ELR (cell line): ENCODE measurements around the gene TRIM10.
"Not testable (repeated sequence)": the region's sequence is repeated elsewhere in the genome, so short reads cannot be mapped to it uniquely, and the experiment has no call there.

Source experiments
- DNase-seq: peaks from one replicate; pipeline ENCODE4 v3.0.0-alpha.2; 2015; ENCODE audit warnings: low read depth

Gene TRIM10

DNA sequence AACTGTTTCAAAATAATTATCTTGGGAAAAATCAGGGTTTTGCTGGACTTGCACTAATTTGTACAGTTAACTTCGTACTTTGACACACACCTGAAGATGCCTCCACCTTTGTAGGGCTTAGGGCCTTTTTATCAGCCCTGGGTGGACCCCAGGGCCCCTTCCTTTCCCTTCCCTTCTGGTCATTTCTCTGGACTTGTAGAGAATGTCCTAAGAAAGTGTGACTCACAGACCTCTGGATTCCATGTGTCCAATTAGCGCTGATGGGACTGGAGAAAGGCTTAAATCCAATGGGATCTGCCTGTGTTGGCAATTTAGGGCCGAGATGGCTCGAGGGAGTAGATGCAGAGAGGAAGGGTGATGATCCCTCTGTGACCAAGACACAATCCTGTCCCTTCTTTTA, 11.7 kb upstream of the TRIM10 start:
- DNase-seq = no peak

DNA sequence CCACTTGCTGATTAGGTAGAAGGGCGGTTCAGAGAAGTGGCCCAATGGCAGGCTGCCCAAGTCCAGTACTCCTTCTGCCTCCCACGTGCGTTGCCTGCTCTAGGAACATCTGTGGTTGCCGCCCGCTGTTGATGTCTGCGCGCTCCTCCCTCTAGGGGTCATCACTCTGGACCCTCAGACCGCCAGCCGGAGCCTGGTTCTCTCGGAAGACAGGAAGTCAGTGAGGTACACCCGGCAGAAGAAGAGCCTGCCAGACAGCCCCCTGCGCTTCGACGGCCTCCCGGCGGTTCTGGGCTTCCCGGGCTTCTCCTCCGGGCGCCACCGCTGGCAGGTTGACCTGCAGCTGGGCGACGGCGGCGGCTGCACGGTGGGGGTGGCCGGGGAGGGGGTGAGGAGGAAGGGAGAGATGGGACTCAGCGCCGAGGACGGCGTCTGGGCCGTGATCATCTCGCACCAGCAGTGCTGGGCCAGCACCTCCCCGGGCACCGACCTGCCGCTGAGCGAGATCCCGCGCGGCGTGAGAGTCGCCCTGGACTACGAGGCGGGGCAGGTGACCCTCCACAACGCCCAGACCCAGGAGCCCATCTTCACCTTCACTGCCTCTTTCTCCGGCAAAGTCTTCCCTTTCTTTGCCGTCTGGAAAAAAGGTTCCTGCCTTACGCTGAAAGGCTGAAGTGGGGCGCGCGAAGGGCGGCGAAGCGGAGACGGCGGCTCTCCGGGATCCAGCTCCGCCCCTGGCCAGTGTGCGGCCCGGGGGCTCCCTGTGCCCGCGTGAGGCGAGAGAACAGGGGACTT, 10.9 kb upstream of the TRIM10 start:
- peak; percentile 35 for DNase-seq

DNA sequence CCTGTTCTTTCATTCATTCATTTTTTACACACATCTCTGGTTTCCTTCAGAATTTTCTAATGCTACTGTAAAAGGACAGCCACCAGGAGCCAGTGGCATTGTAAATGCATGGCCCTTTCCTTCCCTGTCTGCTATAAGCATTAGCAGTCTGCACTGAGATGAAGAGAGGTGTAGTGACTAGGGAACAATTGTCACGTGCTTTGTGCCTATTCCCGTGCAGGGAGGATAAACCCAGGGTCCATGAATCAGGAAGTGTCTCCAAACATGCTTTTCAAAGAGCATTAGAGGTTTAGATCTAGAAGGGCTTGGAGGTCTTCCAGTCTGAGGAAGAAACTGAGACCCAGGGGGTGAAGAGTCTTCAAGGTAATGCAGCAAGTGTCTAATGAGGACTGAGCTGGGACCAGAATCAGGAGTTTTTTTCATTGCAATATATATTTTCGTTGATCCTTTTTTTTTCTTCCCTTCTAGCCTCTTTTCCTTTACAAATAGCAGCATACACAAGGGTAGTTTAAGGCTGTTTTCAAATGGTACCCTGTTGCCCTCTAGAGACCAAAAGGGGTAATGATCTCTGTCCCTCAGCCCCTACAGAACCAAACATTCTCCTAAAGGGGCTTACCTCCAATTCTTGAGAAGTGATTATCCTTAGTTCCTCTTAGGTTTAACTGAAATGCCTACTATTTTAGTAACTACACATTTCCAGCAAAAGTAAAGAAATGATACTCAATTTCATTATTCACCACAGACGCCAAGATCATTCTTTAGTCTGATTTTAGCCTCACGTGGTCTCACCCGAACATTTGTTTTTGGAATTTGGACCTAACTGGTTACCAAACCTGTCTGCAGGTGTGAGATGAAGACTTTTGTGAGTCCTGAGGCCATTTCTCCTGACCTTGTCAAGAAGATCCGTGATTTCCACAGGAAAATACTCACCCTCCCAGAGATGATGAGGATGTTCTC, 8.9 kb upstream of the TRIM10 start:
- peak; percentile 68 for DNase-seq

DNA sequence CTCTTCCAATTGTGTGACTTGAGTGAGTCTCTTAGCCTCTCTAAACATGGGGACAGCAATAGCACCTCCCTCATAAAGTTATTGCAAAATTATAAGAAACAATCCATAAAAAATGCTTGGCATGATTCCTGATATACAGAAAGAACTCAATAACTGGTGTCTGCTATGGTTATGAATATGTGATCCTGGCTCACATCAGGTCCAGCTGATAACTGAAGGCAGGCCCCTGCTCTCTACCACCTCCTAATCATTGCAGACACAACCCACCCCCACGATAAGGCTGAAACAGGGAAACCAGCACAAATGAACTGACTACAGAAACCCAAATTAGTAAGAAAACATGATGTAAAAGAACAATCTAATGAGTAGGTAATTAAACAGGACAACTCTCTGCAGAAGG, 7.7 kb upstream of the TRIM10 start:
- no peak for DNase-seq

DNA sequence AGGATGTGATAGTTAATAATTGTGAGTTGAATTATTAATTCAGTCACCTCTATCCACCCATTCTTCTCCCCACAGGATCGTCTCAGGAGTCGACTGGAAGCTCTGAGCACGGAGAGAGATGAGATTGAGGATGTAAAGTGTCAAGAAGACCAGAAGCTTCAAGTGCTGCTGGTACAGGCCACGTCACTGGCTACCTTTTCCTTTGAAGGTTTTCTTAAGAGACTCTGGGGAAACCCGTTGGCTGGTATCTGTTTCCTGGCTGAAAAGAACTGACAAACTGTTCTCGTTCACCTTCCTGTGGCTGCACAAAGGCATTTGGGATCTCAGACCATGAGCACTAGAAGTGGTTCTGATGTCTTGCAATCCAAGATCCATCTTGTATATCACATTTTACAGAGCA, 6.1 kb upstream of the TRIM10 start:
- no peak for DNase-seq

DNA sequence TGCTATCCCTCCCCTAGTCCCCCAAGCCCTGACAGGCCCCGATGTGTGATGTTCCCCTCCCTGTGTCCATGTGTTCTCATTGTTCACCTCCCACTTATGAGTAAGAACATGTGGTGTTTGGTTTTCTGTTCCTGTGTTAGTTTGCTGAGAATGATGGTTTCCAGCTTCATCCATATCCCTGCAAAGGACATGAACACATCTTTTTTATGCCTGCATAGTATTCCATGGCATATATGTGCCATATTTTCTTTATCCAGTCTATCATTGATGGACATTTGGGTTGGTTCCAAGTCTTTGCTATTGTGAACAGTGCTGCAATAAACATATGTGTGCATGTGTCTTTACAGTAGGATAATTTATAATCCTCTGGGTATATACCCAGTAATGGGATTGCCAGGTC, 4.2 kb upstream of the TRIM10 start:
- not testable (repeated sequence) for DNase-seq

DNA sequence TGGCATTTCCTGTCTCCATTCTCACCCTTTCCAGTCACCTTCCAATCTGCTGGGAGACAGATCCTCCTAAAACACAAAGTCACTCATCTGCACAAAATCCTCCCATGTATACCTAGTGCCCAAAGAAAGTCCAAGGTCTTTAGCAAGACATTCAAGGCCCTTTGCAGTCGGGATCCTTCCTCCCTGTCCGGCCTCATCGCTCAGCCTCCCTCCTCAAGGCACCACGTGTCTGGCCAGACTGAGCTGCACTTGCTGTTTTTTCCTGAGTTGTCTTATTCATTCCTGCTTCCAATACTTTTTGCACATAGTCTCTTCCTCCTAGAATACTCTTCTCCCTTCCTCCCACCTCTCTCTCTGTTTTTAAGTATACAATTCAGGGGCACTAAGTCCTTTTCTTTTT, 3.7 kb upstream of the TRIM10 start:
- no peak for DNase-seq

DNA sequence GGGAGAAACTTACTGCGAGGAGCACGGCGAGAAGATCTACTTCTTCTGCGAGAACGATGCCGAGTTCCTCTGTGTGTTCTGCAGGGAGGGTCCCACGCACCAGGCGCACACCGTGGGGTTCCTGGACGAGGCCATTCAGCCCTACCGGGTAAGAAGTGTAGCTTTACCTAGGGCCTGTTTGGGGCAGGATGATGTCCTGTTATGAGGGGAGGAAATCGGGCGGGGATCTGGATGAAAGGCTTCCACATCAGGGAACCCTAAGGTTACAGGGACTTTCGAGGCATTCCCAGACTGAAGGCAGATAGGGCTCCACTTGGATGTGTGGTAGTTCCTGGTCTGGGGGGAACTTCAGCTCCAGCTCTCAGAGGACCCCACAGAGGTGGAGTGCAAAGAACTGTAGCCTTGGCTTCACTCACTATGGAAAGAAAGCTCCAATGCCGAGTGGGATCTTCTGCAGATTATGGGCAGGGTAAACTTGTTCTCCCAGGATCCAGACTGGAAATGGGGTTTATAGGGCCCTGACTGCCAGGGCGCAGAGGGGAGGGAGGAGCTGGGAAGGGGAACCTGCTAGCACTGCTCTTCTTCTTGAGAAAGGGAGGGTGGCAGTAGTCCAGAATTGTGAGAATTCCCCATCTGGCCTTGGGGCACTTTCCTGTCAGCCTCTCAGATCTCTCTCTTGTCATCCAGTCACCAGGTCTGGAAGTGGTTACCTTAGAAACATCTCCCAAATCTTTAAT, 3.1 kb upstream of the TRIM10 start:
- no peak for DNase-seq

DNA sequence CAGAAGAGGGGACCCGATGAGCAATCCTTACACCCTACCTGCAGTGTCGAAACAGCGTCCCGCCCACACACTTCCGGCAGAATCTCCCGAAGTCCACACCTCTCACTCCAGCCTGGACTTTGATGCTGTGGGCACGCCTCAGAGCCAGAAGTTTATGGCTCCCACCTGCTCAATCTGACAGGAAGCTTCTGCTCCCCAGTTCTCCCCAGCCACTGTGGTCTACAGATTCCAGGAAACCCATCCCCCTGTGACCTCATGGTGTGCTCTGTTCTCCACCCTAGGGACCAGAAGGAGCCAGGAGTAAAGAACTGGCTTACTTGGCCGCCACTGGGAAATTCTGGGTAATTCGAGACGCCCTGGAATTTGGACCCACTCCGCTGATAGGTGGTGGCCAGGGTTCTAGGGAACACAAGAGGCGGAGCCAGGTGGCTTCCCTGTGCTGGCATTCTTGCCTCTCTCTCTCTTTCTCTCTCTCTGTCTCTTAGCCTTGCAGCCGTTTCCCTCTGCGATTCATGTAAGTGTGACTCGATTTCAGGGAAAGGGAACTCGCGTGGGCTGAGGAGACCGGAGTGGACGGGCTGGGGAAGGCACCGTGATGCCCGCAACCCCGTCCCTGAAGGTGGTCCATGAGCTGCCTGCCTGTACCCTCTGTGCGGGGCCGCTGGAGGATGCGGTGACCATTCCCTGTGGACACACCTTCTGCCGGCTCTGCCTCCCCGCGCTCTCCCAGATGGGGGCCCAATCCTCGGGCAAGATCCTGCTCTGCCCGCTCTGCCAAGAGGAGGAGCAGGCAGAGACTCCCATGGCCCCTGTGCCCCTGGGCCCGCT, 2.3 kb upstream of the TRIM10 start, which contains the start of gene TRIM15:
Gene TRIM15, plus strand, starts transcription at position 457 of the 828 bp plus-strand sequence. Its CDS starts 139 bp downstream, at position 596.
- no peak for DNase-seq

DNA sequence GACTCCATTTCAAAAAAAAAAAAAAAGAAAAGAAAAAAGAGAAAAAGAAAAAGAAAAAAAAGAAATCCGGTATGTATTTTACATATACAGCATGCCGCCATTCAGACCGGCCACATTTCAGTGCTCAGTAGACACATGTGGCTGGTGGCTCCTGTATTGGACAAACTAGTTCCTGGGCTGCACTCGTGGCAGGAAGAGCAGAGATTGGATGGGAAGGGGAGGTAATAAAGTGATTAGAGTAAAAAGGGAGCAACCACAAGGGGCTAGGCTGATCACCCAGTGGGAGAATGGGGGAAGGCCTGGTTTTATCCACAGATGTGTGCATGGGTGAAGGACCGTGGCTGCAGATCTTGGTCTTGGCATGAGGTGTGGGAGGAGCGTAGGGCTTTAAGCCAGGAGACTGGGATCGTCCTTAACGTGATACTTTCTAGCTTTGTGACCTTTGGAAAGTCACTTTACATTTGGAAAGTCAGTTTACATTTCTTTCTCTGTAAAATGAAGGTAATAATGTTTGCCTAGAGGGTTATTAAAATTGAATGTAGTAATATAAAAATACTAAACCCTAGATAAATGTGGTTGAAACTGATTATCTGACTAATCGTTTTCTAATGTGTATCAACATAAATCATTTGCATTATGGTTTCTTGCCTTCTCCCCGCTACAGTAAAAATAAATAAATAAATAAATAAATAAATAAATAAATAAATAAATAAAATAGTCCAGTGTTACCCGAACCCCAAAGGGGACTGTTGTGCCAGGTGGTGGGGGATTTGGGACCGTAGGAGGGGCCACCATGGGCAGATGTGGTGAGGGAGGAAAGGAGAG, 1.5 kb upstream of the TRIM10 start:
- no peak for DNase-seq

DNA sequence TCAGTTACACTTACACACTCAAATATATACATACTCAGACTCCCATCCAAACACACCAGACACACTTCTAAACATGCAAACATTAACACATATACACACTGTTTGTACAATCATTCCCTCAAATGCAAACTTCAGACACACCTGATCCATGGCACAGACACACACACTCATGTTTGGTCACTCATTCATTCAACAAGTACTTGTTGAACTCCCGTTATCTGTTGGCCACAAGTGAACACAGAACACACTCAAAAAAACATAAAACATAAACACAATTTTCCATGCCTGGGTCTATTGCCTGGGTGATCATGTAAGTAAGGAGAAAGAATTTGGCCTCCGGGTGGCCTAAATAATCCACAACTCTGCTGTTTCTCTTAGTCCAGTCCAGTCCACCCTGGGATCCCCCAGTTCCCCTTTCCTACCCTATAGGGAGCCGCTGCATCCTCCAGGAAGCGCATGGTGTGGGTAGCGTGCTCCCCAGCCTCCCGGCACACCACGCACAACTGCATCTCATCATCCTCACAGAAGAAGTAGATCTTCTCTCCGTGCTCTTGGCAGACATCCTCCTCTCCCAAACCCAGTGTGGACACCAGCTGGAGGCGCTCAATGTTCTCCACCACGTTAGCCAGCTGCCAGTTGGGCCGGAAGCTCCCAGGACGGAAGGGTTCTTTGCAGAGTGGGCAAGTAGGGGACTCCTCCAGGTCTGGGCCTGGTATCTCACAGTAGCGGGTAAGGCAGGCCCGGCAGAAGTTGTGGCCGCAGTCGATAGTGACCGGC, 815 bp downstream of the TRIM10 start:
- no peak for DNase-seq

DNA sequence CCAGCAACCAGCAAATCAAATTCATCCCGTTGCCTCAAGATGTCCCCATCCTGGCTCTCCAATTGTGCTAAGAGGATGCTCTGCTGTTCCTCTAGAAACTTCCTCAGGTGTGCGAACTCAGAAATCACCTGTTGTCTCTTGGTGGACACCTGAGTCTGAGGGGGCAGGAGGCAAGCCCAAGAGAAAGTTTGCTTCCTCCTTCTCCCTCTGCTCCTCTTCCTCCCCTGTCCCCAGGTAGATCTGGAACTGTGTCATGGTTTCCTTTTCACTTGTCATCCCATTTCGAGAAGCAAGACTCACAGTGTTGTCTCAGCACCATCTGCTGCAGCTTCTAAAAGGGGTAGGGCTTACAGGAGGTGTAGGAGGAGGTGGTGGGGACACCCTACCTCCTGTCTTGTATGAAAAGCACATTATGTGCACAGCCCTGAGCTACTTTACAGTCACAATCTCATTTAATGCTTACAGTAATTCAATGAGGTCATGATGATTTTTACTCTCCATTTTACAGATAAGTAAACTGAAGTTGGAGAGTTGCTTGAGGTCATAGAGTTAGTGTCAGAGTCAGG, 2.5 kb downstream of the TRIM10 start:
- no peak for DNase-seq

DNA sequence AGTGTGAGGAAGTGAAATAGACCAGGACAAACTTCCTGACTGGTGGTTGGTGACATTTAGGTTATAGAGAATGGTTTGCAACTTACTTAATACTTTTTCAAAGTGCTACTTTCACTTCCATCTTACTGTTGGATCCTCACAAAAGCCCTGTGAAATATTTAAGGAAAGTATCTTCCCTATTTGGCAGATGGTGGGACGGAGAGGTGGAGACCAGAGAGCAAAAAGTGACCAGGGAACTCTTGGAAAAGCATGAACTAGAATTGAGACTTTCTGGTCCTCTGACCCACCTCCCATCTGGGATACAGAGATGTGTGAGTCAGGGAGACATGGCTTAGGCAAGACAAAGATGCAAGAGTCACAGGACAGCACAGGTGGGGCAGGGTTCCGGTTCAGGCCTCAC, 3.0 kb downstream of the TRIM10 start:
- no peak for DNase-seq

DNA sequence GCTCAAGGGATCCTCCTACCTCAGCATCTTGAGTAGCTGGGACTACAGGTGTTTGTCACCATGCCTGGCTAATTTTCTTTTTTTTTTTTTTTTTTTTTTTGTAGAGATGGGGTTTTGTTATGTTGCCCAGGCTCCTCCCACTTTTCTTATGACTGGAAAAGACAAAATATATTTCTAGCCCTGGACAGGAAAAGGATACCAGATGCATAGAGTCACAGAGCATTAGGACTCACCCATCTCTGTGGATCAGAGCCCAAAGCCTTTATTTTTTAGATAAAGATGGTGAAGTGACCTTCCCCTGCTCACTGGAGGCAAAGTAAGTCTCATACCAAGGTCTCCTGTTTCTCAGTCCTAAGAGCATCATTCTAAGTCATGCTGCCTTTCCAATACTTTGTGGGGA, 3.4 kb downstream of the TRIM10 start:
- no peak for DNase-seq

DNA sequence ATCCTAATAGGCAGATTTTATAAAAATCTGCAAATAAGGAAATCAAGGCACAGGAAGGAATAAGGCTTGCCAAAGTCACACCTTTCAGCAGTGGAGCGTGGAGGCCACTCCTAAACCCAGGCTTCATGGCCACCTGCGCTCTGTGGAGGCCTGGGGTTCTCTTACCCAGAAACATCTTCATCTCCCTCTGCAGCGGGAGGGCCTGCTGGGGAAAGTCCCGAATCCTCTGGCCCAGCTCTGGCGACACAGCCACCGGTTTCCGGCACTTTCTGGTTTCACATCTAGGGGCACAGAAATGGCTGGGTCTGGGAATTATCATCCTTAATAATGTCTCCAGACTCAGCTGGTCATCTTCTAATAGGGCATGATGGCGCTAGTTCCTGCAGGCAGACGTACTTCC, 4.2 kb downstream of the TRIM10 start:
- DNase-seq = no peak

DNA sequence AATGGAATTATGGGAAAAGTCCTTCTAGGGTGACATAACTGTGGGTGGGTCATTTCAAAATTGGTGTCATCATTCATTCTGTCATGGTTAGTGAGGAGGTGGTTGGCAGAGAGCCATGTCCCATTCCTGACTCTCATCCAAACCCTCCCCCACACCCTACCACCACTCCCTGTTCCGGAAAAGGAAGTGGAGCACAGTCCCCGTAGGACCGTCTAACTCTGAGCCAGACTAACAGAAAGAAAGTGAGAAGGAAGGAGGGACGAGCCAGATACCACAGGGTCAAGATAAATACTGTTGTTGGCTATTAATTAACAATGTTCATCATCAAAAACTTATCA, 4.8 kb downstream of the TRIM10 start:
- DNase-seq = peak; percentile 55

DNA sequence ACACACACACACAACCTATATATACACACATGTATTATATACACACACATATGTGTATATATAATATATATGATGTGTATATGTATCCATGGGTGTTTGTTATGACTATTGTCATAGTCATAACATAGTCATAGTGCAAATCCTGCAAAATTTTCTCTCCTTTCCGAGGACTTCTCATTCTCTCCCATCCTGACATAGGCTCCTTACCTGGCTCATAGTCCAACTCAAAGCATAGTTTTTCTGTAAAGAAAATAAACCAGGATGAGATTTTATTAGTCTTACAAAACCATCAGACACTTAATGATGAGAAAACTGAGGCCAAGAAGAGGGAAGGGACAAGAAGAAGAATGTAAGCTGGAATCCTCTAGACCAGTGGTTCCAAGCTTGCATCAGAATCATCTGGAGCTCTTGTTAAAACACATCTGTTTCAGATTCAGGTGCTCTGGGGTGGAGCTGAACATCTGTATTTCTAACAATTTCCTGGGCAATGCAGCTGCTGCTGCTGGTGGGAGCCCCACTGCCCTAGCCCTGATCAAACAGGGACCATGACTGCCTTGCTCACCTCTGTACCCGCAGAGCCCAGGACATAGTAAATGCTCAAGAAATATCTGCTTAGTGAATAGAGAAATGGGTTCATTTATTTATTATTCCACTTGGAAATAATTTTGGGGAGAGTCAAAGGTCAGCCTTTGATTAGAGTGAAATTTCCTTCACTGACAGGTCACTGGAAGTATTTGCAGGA, 5.3 kb downstream of the TRIM10 start:
- DNase-seq = peak; percentile 45

DNA sequence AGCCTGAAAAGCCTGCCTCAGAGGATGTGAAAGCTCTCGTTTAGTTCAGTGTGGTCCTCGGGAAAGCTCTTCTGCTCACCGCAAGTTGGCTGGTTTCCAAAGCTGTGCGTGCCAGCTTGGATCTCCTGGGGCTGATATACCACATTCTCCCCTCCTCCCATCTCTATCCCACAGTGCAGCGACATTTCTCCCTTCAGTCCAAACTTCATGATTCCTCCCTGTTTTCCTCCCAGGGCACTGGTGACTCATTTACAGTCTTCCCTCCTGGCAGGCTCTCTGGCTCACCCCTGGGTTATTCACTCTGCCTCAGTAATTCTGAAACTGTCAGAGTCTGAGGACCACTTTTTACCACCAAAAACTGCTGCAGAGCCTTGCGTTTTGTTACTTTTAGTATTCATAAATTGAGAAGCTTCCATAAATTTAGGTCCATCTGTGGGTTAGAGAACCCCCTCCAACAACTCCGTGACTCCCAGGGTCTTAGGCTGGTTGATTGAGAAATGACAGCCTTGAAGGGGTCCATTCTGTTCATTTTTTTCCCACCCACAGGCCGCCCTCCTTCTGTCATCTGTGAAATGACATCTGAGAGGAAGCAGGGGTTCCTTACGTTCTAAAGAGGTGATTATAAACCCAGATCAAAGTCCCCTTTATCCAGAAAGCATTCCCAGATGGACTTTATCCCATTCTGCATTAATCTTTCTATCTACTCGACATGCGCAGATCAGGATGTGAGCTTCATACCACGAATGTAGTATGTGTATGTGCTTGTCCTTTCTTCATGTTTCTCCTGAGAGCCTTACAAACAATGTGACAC, 6.1 kb downstream of the TRIM10 start:
- DNase-seq = peak; percentile 86
